OCI-LY3 (cell line): ENCODE data around the gene TREML1.

Experiments used
- H2AFZ ChIP-seq: fragments of 200-600, 300-600 bp; shearing (Covaris generic); 2 replicates; pipeline ENCODE4 v1.6.0; 2014; ENCODE audit warnings: antibody characterized with exemption, low read depth, low read length
- H3K27ac ChIP-seq: fragments of 200-600, 300-600 bp; sonication (generic); 2 replicates; pipeline ENCODE4 v1.5.1; 2014; ENCODE audit warnings: mild to moderate bottlenecking, low read length, moderate library complexity, mixed read lengths
- H3K27me3 ChIP-seq: fragments of 200-600, 300-600 bp; sonication (generic); 2 replicates; pipeline ENCODE4 v1.6.1; 2014; ENCODE audit warnings: low read depth, low read length, mixed read lengths
- H3K36me3 ChIP-seq: fragments of 200-600, 300-600 bp; sonication (generic); replicated peaks from 2 replicates; pipeline ENCODE3; 2014; ENCODE audit warnings: low read depth, low read length, mixed read lengths
- H3K4me1 ChIP-seq: fragments of 300-600, 200-600 bp; sonication (generic); 2 replicates; pipeline ENCODE4 v1.6.1; 2014; ENCODE audit warnings: low read length, mixed read lengths
- H3K4me2 ChIP-seq: fragments of 200-600, 300-600 bp; sonication (generic); 2 replicates; pipeline ENCODE4 v1.6.1; 2014; ENCODE audit warnings: low read length, mixed read lengths
- H3K4me3 ChIP-seq: fragments of 300-600, 200-600 bp; sonication (generic); 2 replicates; pipeline ENCODE4 v1.5.1; 2014; ENCODE audit warnings: antibody characterized with exemption, mild to moderate bottlenecking, low read length, moderate library complexity
- H3K79me2 ChIP-seq: fragments of 300-600, 200-600 bp; shearing (Covaris generic); 2 replicates; pipeline ENCODE4 v1.6.1; 2014; ENCODE audit warnings: mild to moderate bottlenecking, low read length, mixed read lengths
- H3K9ac ChIP-seq: fragments of 300-600, 200-600 bp; shearing (Covaris generic); 2 replicates; pipeline ENCODE4 v1.6.0; 2014; ENCODE audit warnings: mild to moderate bottlenecking, low read length, moderate library complexity
- H3K9me3 ChIP-seq: fragments of 200-600, 300-600 bp; shearing (Covaris generic); 2 replicates; pipeline ENCODE4 v1.6.1; 2014; ENCODE audit warnings: low read length, mixed read lengths; ENCODE audit not compliant: insufficient read depth
- H4K20me1 ChIP-seq: fragments of 200-600, 300-600 bp; sonication (generic); 2 replicates; pipeline ENCODE4 v1.6.1; 2016; ENCODE audit warnings: low read length, mixed read lengths; ENCODE audit not compliant: insufficient read depth
- EZH2phosphoT487 ChIP-seq: fragments of 200-600 bp; shearing (Covaris generic); IDR thresholded peaks from 2 replicates; pipeline ENCODE4 v1.6.1; 2018; ENCODE audit warnings: antibody characterized with exemption, mixed run types, low read depth
- TF ChIP-seq, protein P1 (sequence below): fragments of 200-600, 300-600 bp; sonication (generic); IDR thresholded peaks from 2 replicates; pipeline ENCODE4 v1.5.1; 2014; ENCODE audit warnings: antibody characterized with exemption, low read length, low read depth

TREML1 gene

DNA sequence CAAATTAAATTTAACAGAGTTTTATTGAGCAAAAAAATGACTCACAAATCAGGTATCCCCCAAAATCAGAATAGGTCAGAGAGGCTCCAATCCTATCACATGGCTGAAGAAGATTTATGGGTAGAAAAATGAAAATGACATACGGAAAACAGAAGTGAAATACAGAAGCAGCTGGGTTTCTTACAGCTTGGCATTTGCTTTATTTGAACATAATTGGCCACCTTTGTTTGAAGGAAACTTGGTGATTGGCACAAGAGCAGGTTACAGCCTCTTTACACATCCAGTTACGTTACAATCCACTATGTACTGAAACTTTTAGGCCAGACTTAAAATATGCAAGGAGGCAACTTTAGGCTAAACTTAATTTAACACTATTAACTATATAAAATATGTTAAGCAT, 20.5 kb upstream of the TREML1 start:
- Histone ChIP-seq H2AFZ (no peak overlapping the region), H3K4me2 (peak overlapping the region; percentile 4), H3K9me3 (no peaks in the 10 kb centered on the region), H3K27ac (no peak overlapping the region), H3K36me3 (no peaks in the 10 kb centered on the region), H3K4me1 (peaks cover 11% of the 10 kb centered on the region), H3K27me3 (0 out of 2 replicates have a peak, but pooled peaks cover 4% of the 10 kb centered on the region), H4K20me1 (no peaks in the 10 kb centered on the region), H3K79me2 (no peaks in the 10 kb centered on the region), H3K4me3 (no peak overlapping the region), H3K9ac (no peak overlapping the region)
- TF ChIP-seq, protein P1, sequence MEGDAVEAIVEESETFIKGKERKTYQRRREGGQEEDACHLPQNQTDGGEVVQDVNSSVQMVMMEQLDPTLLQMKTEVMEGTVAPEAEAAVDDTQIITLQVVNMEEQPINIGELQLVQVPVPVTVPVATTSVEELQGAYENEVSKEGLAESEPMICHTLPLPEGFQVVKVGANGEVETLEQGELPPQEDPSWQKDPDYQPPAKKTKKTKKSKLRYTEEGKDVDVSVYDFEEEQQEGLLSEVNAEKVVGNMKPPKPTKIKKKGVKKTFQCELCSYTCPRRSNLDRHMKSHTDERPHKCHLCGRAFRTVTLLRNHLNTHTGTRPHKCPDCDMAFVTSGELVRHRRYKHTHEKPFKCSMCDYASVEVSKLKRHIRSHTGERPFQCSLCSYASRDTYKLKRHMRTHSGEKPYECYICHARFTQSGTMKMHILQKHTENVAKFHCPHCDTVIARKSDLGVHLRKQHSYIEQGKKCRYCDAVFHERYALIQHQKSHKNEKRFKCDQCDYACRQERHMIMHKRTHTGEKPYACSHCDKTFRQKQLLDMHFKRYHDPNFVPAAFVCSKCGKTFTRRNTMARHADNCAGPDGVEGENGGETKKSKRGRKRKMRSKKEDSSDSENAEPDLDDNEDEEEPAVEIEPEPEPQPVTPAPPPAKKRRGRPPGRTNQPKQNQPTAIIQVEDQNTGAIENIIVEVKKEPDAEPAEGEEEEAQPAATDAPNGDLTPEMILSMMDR, result no peak
- TF ChIP-seq EZH2phosphoT487, result no peak

DNA sequence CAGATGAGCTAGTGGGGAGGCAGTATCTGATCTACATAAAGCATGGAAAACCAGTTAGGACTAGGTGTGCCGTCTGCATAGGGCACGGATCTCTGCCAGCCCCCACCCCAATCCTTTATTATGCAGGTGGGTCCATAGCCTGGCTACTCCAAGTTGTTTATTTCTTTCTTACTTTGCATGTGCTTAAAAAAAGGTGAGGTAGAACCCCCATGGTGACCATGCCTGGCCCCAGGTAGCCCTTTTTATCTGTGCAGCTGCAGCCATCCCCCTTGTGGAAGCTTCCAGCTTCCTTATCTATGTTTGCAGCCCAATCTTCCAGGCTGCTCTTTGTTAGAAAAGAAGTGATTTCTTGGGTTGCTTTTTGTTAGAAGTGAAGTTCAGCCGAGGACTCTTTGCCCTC, 17.8 kb upstream of the TREML1 start:
- no peak for TF ChIP-seq EZH2phosphoT487
- TF ChIP-seq, protein P1, result no peak
- Histone ChIP-seq H3K9ac (no peak overlapping the region), H3K27ac (no peak overlapping the region)

DNA sequence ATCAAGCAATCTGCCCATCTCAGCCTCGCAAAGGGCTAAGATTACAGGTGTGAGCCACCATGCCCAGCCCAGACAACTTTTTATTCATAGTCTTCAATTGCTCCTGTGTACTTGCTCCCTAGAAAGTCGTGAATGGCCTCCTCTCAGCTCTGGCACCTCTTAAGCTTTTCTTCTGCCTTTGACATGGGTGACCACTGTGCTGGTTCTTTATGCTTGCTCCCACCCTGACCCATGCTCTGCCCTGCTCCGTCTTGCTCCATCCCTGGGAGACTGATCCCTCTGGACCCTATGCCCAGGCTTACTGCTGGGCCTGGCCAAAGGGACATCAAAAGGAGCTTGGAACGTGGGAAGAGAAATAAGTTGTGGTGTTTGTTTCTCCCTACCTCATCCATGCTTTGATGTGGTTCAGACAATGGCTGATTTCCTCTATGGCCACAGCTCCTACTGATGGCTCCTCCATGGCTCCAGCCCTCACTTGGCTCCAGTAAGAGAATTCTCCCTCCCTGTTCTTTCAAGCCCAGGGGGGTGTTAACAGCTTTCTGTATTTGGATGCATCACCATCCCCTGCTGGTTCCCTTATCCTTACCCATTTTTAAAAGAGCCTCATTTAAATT, 16.5 kb upstream of the TREML1 start:
- Histone ChIP-seq H2AFZ (no peak overlapping the region), H3K9me3 (no peaks in the 10 kb centered on the region), H3K79me2 (no peaks in the 10 kb centered on the region), H3K27me3 (peaks cover 6% of the 10 kb centered on the region), H3K4me3 (no peak overlapping the region), H3K36me3 (no peaks in the 10 kb centered on the region), H3K4me2 (no peak overlapping the region), H3K9ac (no peak overlapping the region), H3K4me1 (peaks cover 11% of the 10 kb centered on the region), H4K20me1 (no peaks in the 10 kb centered on the region), H3K27ac (no peak overlapping the region)
- TF ChIP-seq, protein P1, result no peak
- TF ChIP-seq EZH2phosphoT487, result no peak

More for the DNA sequence above, 17.8 kb upstream of the TREML1 start:
- Histone ChIP-seq H4K20me1 (no peaks in the 10 kb centered on the region), H3K4me2 (no peak overlapping the region), H2AFZ (no peak overlapping the region), H3K4me3 (no peak overlapping the region), H3K4me1 (peaks cover 11% of the 10 kb centered on the region), H3K79me2 (no peaks in the 10 kb centered on the region), H3K36me3 (no peaks in the 10 kb centered on the region), H3K9me3 (no peaks in the 10 kb centered on the region), H3K27me3 (0 out of 2 replicates have a peak, but pooled peaks cover 4% of the 10 kb centered on the region)

DNA sequence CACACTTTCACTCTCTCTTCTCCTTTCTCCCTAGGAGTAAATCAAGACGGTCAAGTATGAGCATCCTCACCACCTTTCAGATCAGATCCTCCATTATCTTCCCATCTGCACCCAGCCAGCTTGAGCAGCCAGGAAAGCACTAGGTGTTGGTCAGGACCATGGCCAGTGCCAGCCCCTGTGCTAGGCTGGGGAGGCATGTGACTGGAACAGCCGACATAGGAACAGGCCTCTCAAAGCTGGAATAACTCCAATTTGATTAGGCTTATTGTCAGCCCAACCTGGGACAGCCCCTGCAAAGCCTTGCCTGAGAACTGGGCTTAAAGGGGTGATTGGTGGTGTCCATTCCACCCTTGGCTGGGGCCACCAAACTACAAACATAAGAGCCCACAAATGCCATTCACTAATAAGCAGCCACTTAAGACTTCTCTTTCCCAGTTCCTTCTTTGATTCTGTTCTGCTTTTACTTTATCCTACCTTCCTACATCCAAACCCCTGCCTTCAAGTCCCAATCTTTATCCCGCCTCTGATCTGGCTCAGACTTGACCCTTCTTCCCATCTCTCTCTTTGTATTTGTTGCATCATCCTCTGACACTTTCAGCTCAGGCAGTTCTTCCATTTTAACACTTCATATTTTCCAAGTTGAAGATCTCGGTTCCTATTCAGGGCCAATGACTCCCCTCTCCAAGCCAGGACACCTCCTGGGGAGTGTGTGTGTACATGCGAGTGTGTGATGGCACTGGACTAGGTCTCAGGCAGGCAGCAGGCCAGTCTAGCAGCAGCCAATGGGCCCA, 13.2 kb upstream of the TREML1 start:
- H4K20me1 ChIP-seq, result no peaks in the 10 kb centered on the region
- no peak overlapping the region for H3K4me3 ChIP-seq
- no peak overlapping the region for H2AFZ ChIP-seq
- no peak overlapping the region for H3K4me2 ChIP-seq
- H3K27ac ChIP-seq, result no peak overlapping the region
- no peak overlapping the region for H3K9ac ChIP-seq
- no peaks in the 10 kb centered on the region for H3K79me2 ChIP-seq
- no peaks in the 10 kb centered on the region for H3K36me3 ChIP-seq
- no peaks in the 10 kb centered on the region; the same call in 1 of the 2 replicates for H3K4me1 ChIP-seq
- no peaks in the 10 kb centered on the region for H3K9me3 ChIP-seq
- no peak for TF ChIP-seq EZH2phosphoT487
- TF ChIP-seq, protein P1, result no peak
- H3K27me3 ChIP-seq, result peaks cover 7% of the 10 kb centered on the region
